Activated T-helper 1 cell treated with anti-CD3 and anti-CD28 coated beads, Interleukin-2, amount 50 U/mL, for 16 hours (primary cell): ENCODE results near the gene C17orf75.

Source experiments
- DNase-seq, 2 donors: peaks; one replicate each; pipeline ENCODE4 v3.0.0-alpha.2; 2020; ENCODE audit warnings: low read depth in 1 of 2, low spot score in 1 of 2

Gene C17orf75

GRCh38 chr17:32305049-32305448 is 36.9 kb downstream of the C17orf75 start:
- DNase-seq, result no peak

- DNase-seq, result no peak
Measured at GRCh38 chr17:32303781-32304288, 38.1 kb downstream of the C17orf75 start.

- DNase-seq, result no peak
Measured at GRCh38 chr17:32302860-32303649, 38.9 kb downstream of the C17orf75 start.

GRCh38 chr17:32302037-32302436 is 39.9 kb downstream of the C17orf75 start:
- no peak for DNase-seq

- no peak for DNase-seq
Measured at GRCh38 chr17:32299580-32300164, 42.3 kb downstream of the C17orf75 start.

GRCh38 chr17:32298721-32299579 is 43.0 kb downstream of the C17orf75 start:
- no peak for DNase-seq

GRCh38 chr17:32298298-32298697 is 43.7 kb downstream of the C17orf75 start:
- DNase-seq, result no peak

- DNase-seq, result no peak
Measured at GRCh38 chr17:32297860-32298259, 44.1 kb downstream of the C17orf75 start.

- no peak for DNase-seq
Measured at GRCh38 chr17:32297424-32297823, 44.5 kb downstream of the C17orf75 start.

- DNase-seq, result no peak
Measured at GRCh38 chr17:32292094-32292493, 49.9 kb downstream of the C17orf75 start.

GRCh38 chr17:32289471-32290070 is 52.4 kb downstream of the C17orf75 start:
- DNase-seq, result no peak

- DNase-seq, result no peak
Measured at GRCh38 chr17:32288615-32289014, 53.4 kb downstream of the C17orf75 start.

GRCh38 chr17:32287804-32288511 is 54.0 kb downstream of the C17orf75 start:
- DNase-seq, result no peak

- no peak for DNase-seq
Measured at GRCh38 chr17:32286518-32286900, 55.5 kb downstream of the C17orf75 start.

GRCh38 chr17:32285746-32286517 is 56.0 kb downstream of the C17orf75 start:
- DNase-seq, result no peak

GRCh38 chr17:32285306-32285705 is 56.7 kb downstream of the C17orf75 start:
- DNase-seq, result no peak

GRCh38 chr17:32283745-32284201 is 58.2 kb downstream of the C17orf75 start:
- no peak for DNase-seq

- DNase-seq, result no peak
Measured at GRCh38 chr17:32281011-32281451, 60.9 kb downstream of the C17orf75 start.

- DNase-seq, result no peak
Measured at GRCh38 chr17:32279891-32280716, 61.9 kb downstream of the C17orf75 start.
